Measurements from ENCODE around the gene NLK.

NLK gene

DNA sequence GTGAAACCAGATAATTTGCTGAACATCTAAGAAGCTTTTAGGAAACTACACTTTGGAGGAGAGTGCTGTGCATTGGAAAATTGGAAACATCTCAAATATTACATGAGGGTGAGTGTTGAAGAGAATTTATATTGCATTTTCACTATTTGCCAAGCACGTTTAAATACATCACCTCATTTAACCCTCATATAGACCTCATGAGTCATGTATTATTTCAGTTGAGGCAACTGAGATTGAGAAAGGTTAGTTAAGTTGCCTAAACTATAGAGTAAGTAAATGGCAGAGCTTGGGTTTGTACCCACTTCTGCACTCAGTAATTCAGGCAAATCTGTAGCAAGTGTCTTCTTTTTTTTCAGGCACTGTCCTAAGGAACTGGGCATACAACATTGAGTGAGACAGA lies 3.7 kb upstream of the NLK start:
- TF ChIP-seq CTCF (IDR thresholded peaks at IDR 0.05; ENCODE audit: insufficient read depth, low read length, missing control alignments) = no peak
- peak; percentile 17 for DNase-seq (ENCODE audit: low read depth, low spot score)
- H3K4me3 ChIP-seq (ENCODE audit: low read depth, low read length) = no peak overlapping the region
- CTCF ChIA-PET = no interaction called here
- POLR2A ChIA-PET = interaction anchor here (0.5 kb wide), 1 partner anchor 11 kb away, joined by 4 read pairs; no protein-coding TSS in a partner anchor

- DNase-seq (ENCODE audit: low read depth, low spot score) = no peak
- no peak for TF ChIP-seq CTCF (IDR thresholded peaks at IDR 0.05; ENCODE audit: insufficient read depth, low read length, missing control alignments)
- ChIA-PET POLR2A (no interaction called here), CTCF (no interaction called here)
- no peak overlapping the region for H3K4me3 ChIP-seq (ENCODE audit: low read depth, low read length)
Observed at GRCh38 chr17:28039251-28039650, 3.2 kb upstream of the NLK start.

GRCh38 chr17:28040406-28040805 lies 2.1 kb upstream of the NLK start:
- DNase-seq (ENCODE audit: low read depth, low spot score) = no peak
- no peak for TF ChIP-seq CTCF (IDR thresholded peaks at IDR 0.05; ENCODE audit: insufficient read depth, low read length, missing control alignments)
- CTCF ChIA-PET = no interaction called here
- POLR2A ChIA-PET = no interaction called here
- H3K4me3 ChIP-seq (ENCODE audit: low read depth, low read length) = no peak overlapping the region

DNA sequence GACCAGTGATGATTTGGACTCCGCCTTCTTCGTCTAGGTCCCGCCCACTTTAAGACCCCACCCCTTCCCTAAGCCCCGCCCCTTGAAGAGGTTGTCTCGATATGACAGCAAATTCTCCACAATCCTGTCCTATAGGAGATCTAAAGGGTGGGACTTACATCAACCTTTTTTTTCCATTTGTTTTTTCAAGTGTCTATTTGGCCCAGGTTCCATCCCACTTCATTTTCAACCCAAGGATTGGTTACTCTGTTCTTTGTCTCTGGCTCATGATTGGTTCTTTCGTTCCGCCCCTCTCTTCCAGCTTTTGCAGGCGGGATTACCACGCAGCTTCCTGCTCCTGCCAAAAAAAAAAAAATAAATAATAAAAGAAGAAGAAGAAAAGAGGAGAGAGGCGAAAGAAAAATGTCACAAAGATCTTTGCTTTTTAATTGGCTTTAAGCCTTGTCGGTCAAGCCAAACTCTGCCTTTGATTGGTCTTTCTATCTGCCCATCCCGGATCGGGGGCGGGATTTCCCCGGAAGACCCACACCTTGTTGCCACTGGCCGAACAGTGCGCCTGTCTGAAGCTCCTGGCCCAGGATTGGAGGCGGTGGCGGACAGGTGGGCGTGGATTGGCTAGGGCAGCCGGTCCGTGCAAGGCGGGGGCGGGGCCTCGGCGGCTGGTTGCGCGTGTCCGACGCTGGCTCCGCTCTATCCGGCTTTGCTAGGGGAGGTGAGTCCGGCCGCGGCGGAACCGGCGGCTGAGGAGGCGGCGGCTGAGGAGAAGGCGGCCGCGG lies 1.2 kb upstream of the NLK start:
- H3K4me3 ChIP-seq (ENCODE audit: low read depth, low read length) = peak overlapping the region; percentile 78
- POLR2A ChIA-PET = interaction anchor here (0.6 to 1.2 kb wide), 9 partner anchors 9 to 365 kb away, joined by 3 to 5 read pairs (median 4); partner anchors contain the start of gene TNFAIP1
- peak; percentile 99 for DNase-seq (ENCODE audit: low read depth, low spot score)
- CTCF ChIA-PET = interaction anchor here (1.2 kb wide), 1 partner anchor 210 kb away, joined by 3 read pairs; no protein-coding TSS in a partner anchor
- TF ChIP-seq CTCF (IDR thresholded peaks at IDR 0.05; ENCODE audit: insufficient read depth, low read length, missing control alignments) = no peak

DNA sequence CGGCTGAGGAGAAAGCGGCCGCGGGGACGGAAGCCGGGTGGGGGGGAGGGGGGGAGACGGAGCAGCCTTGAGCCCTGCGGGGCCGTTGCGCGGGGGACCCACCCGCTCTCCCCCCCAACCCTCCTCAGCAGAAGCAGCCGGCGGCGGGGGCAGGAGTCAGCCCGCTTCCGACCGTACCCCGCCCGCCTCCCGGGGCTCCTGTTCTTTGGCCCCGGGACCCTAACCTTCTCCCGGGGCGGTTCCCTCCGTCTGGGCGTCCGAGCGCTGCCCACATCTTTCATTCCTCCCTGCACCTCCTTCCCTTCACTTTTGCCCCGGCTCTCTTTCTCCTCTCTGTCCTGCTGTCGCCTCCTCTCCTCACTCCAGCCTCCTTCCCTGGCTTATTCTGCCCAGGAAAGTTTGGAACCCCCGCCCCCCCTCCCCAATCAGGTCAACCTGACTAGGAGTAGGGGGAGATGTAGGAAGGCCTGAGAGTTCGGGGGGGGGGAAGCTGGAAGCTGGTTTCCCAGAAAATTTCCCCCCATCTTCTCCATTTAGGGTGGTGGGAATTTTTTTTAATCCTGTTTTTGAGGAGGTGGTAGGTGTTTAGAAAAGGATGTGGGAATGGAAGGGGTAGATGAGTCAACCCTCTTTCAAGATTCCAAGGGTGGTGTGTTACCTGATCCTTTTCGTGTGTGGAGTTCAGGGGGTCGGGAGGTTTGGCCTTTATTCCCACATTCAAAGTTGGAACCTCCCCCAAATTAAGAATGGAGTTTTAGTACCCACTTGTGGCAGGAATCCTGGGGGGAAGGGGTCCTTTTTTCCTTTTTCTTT lies 427 bp upstream of the NLK start:
- no peak for DNase-seq (ENCODE audit: low read depth, low spot score)
- ChIA-PET CTCF (interaction anchor here (1.2 to 2.1 kb wide), 2 partner anchors 148 to 210 kb away, joined by 3 to 4 read pairs; no protein-coding TSS in a partner anchor), POLR2A (interaction anchor here (0.7 to 1.2 kb wide), 4 partner anchors 9 to 294 kb away, joined by 3 to 4 read pairs (median 4); partner anchors contain the start of gene TNFAIP1)
- peak overlapping the region; percentile 78 for H3K4me3 ChIP-seq (ENCODE audit: low read depth, low read length)
- TF ChIP-seq CTCF (IDR thresholded peaks at IDR 0.05; ENCODE audit: insufficient read depth, low read length, missing control alignments) = no peak
